AG09309 (cell line): ENCODE data around the gene EFHB.
"Not testable (repeated sequence)": the region's sequence is repeated elsewhere in the genome, so short reads cannot be mapped to it uniquely, and the experiment has no call there.

Source experiments
- DNase-seq: peaks from one replicate; pipeline ENCODE4 v3.0.0-alpha.2; 2010; ENCODE audit warnings: low read depth
- H3K4me3 ChIP-seq: 2 replicates; pipeline ENCODE4 v1.5.1; 2011; ENCODE audit warnings: mild to moderate bottlenecking, low read depth, low read length, moderate library complexity; ENCODE audit not compliant: control insufficient read depth
- CTCF ChIP-seq: IDR thresholded peaks from 2 replicates; pipeline ENCODE4 v1.5.1; 2011; ENCODE audit warnings: mild to moderate bottlenecking, low read depth, low read length, inconsistent platforms; ENCODE audit not compliant: insufficient read depth, control insufficient read depth; ENCODE audit errors: missing control alignments

Gene EFHB

DNA sequence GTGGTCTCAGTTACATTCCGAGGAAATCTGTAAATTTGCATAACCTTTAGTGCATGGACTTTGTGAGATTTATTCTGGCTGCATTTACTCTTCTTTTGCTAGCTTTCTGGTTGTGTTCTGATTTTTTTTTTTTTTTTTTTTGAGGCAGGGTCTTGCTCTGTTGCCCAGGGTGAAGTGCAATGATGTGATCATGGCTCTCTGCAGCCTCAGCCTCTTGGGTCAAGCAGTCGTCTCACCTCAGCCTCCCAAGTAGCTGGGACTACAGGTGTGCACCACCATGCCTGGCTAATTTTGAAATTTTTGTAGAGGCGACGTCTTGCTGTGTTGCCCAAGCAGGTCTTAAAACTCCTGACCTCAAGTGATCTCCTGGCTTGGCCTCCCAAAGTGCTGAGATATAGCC is 25.5 kb upstream of the EFHB start:
- no peak overlapping the region for H3K4me3 ChIP-seq
- TF ChIP-seq CTCF = no peak
- DNase-seq = no peak

DNA sequence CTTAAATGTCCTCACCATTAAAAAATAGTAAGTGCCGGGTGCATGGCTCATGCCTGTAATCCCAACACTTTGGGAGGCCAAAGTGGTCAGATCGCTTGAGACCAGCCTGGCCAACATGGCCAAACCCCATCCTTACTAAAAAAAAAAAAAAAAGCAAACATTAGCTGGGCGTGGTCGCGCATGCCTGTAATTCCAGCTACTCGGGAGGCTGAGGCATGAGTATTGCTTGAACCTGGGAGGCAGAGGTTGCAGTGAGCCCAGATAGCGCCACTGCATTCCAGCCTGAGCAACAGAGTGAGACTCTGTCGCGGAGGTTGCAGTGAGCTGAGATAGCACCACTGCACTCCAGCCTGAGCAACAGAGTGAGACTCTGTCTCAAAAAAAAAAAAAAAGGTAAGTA is 23.3 kb upstream of the EFHB start:
- not testable (repeated sequence) for DNase-seq

GRCh38 chr3:19954676-19955075 is 20.7 kb upstream of the EFHB start:
- DNase-seq = no peak
- TF ChIP-seq CTCF = no peak
- no peak overlapping the region for H3K4me3 ChIP-seq

More for the DNA sequence above, 23.3 kb upstream of the EFHB start:
- not testable (repeated sequence) for H3K4me3 ChIP-seq

- no peak for TF ChIP-seq CTCF
- no peak overlapping the region for H3K4me3 ChIP-seq
- DNase-seq = no peak
Measured at GRCh38 chr3:19950316-19950715, 16.3 kb upstream of the EFHB start.

DNA sequence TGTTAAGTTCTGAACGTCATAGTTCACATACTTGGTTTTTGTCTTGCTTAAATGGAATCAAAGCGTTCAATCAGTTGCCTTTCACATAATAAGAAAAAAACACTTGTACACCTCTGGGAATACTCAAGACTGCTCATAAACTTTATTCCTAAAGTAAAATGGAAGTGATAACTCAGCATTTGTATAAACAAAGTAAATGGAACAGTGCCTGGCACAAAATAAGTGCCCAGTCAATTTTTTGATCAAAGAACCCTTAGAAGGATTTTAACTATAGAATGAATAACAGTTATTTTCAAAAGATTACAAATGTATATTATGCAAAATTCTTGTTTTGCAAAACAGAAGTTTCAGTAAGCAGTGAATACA is 14.2 kb upstream of the EFHB start:
- H3K4me3 ChIP-seq = peak overlapping the region; percentile 98
- no peak for DNase-seq
- no peak for TF ChIP-seq CTCF

GRCh38 chr3:19947549-19948225 is 13.7 kb upstream of the EFHB start:
- peak overlapping the region; percentile 98 for H3K4me3 ChIP-seq
- TF ChIP-seq CTCF = no peak
- DNase-seq = no peak

DNA sequence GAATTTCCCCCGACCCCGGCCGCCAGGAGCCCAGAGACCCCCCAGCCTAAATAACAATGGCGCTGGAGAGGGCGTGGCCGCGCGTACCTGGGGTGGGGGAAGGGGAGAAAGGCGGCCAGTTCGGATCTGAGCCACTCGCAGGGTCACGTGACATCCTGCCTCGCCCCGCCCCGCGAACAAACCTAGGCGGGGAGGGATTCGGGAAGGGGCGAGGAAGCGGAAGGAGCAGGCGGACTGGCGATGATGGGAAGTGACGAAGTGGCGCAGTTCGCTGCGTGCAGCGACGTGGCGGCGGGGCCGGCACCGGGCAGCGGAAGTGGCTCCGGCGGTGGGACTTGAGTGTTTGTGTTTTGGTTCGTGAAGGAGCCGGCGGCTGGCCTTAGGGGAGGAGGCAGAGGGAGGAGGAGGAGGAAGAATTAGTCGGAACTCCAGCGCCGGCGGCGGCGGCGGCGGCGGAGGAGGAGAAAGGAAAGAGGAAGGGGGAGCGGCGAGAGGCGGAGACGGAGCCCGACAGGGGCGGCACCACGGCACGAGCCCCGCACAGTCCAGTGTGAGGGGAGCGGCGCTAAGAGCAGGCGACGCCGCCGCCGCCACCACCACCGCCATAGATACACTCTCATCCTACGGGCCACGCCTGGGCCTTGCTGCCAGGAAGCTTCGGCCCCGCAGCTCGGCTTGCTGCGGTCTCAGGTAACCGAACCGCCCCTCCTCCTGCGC is 13.0 kb upstream of the EFHB start, which contains the start of gene RAB5A:
RAB5A (plus strand) TSS at position 266 of the 717 bp plus-strand sequence. CDS start 3,802 bp downstream, outside the sequence.
- TF ChIP-seq CTCF = no peak
- H3K4me3 ChIP-seq = peak within 1 kb of the TSS; percentile 98
- peak; percentile 89 for DNase-seq
